Fibroblast of the conjunctiva (primary cell): ENCODE results near the gene MRPL21.
"Not testable (repeated sequence)": the region's sequence is repeated elsewhere in the genome, so short reads cannot be mapped to it uniquely, and the experiment has no call there.

Experiments used
- DNase-seq: peaks from one replicate; pipeline ENCODE4 v3.0.0-alpha.2; 2010; ENCODE audit warnings: low read depth

The MRPL21 gene

GRCh38 chr11:68908273-68908672, 4.6 kb upstream of the MRPL21 start:
- DNase-seq, result no peak

- DNase-seq, result no peak
These were observed 2.1 kb upstream of the MRPL21 start for GRCh38 chr11:68905421-68906360.

GRCh38 chr11:68904248-68904847, 716 bp upstream of the MRPL21 start:
- DNase-seq, result no peak

- no peak for DNase-seq
These were observed 2.7 kb downstream of the MRPL21 start for GRCh38 chr11:68900835-68901381.

- no peak for DNase-seq
These were observed 6.2 kb downstream of the MRPL21 start for GRCh38 chr11:68897441-68897840.

GRCh38 chr11:68896171-68896959, 7.3 kb downstream of the MRPL21 start:
- no peak for DNase-seq

- no peak for DNase-seq
These were observed 10.3 kb downstream of the MRPL21 start for GRCh38 chr11:68893282-68893681.

GRCh38 chr11:68892576-68892975, 11.1 kb downstream of the MRPL21 start:
- DNase-seq, result no peak

GRCh38 chr11:68891351-68891948, 12.2 kb downstream of the MRPL21 start:
- DNase-seq, result no peak

GRCh38 chr11:68890490-68891231, 13.0 kb downstream of the MRPL21 start:
- DNase-seq, result peak; percentile 66

GRCh38 chr11:68889948-68890446, 13.6 kb downstream of the MRPL21 start:
- peak; percentile 96 for DNase-seq

GRCh38 chr11:68884827-68885226, 18.8 kb downstream of the MRPL21 start:
- not testable (repeated sequence) for DNase-seq

GRCh38 chr11:68882391-68882790, 21.2 kb downstream of the MRPL21 start:
- DNase-seq, result no peak

- no peak for DNase-seq
These were observed 22.3 kb downstream of the MRPL21 start for GRCh38 chr11:68881320-68881719.

- DNase-seq, result no peak
These were observed 22.8 kb downstream of the MRPL21 start for GRCh38 chr11:68880851-68881250.

GRCh38 chr11:68878022-68878421, 25.6 kb downstream of the MRPL21 start:
- no peak for DNase-seq

- DNase-seq, result no peak
These were observed 31.2 kb downstream of the MRPL21 start for GRCh38 chr11:68872216-68873003.

- no peak for DNase-seq
These were observed 33.2 kb downstream of the MRPL21 start for GRCh38 chr11:68870470-68870869.

GRCh38 chr11:68868221-68868835, 35.3 kb downstream of the MRPL21 start:
- no peak for DNase-seq

- DNase-seq, result no peak
These were observed 36.6 kb downstream of the MRPL21 start for GRCh38 chr11:68867066-68867465.
